Small intestine (tissue), 7 donors: ENCODE data around the gene RSKR. TPM values are rescaled to one million over a fixed set of nuclear protein-coding genes. Genes with fewer than 3 reads are reported as not detected.
"Not testable (repeated sequence)": the region's sequence is repeated elsewhere in the genome, so short reads cannot be mapped to it uniquely, and the experiment has no call there.

Source experiments
- DNase-seq, 2 donors: peaks; one replicate each; pipeline versions ENCODE4 v3.0.0 to v3.0.0-alpha.2; 2013
- FAIRE-seq: peaks from 2 replicates; lab custom pipeline; 2012; peaks lifted over from hg19 to GRCh38; lab: Jason Lieb, UNC
- H3K27ac ChIP-seq, 3 donors: one replicate each; pipeline ENCODE4 v1.5.1; 2013; ENCODE audit warnings: low read length in 2 of 3, mild to moderate bottlenecking in 2 of 3, control low read depth in 1 of 3, inconsistent platforms in 1 of 3, low read depth in 1 of 3, moderate library complexity in 1 of 3
- H3K27me3 ChIP-seq, 3 donors: one replicate each; pipeline ENCODE4 v1.6.1; 2013; ENCODE audit warnings: low read length in 3 of 3, inconsistent platforms in 1 of 3; ENCODE audit not compliant: control insufficient read depth in 3 of 3, insufficient read depth in 3 of 3
- H3K36me3 ChIP-seq, 3 donors: one replicate each; pipeline ENCODE4 v1.6.1; 2013; ENCODE audit warnings: low read length in 3 of 3, inconsistent platforms in 1 of 3, low read depth in 1 of 3, mild to moderate bottlenecking in 1 of 3, moderate library complexity in 1 of 3; ENCODE audit not compliant: control insufficient read depth in 3 of 3, insufficient read depth in 2 of 3
- H3K4me1 ChIP-seq, 3 donors: one replicate each; pipeline ENCODE4 v1.6.1; 2013; ENCODE audit warnings: low read length in 2 of 3, inconsistent platforms in 1 of 3, low read depth in 1 of 3, mild to moderate bottlenecking in 1 of 3, moderate library complexity in 1 of 3; ENCODE audit not compliant: control insufficient read depth in 3 of 3, insufficient read depth in 2 of 3
- H3K4me3 ChIP-seq, 3 donors: one replicate each; pipeline ENCODE4 v1.5.1; 2013; ENCODE audit warnings: low read length in 3 of 3, control low read depth in 1 of 3, inconsistent platforms in 1 of 3, low read depth in 1 of 3, mild to moderate bottlenecking in 1 of 3, moderate library complexity in 1 of 3
- H3K9me3 ChIP-seq, 2 donors: one replicate each; pipeline ENCODE4 v1.6.1; 2013; ENCODE audit warnings: low read depth in 1 of 2, low read length in 1 of 2; ENCODE audit not compliant: control insufficient read depth in 2 of 2, insufficient read depth in 1 of 2
- WGBS, 3 donors: extraction: QIAGEN DNeasy Blood & Tissue Kit; methylation state at CpG; one replicate each; pipeline ENCODE4 v1.1.7; 2013; 5-methylcytosine and 5-hydroxymethylcytosine counted together
- polyA plus RNA-seq, 4 donors: library from polyadenylated mRNA; stranded (reverse) in 3 of 4; unstranded in 1 of 4; fragments of 200-250 nt in 3 of 4; fragments of 120-200 nt in 1 of 4; gene quantifications; one replicate each; pipeline versions ENCODE4 v1.2.1 to v1.2.3, GENCODE V29; 2013
- donor health status: healthy with polysubstance abuse.
- donor health status: control.
- donor health status: control.
- donor health status: Bipolar disorder and iron deficiency.
- donor health status: healthy.

Gene RSKR
- polyA plus RNA-seq, 4 donors: 0.22 to 13.0 (median 1.9) TPM

GRCh38 chr17:28580959-28581358 lies 33.0 kb downstream of the RSKR start:
- no peak for FAIRE-seq
- peaks cover 0 to 12% (median 0%) of the 10 kb centered on the region in 3 donors for H3K4me1 ChIP-seq
- 97 to 100% (median 98%) methylated on average over 3 of the region's 3 CpGs for WGBS, 3 donors
- no peak overlapping the region for H3K4me3 ChIP-seq
- H3K9me3 ChIP-seq: no peaks in the 10 kb centered on the region
- no peaks in the 10 kb centered on the region for H3K27me3 ChIP-seq
- no peak for DNase-seq
- H3K36me3 ChIP-seq: peaks cover 8 to 54% (median 8%) of the 10 kb centered on the region in 3 donors
- no peak overlapping the region for H3K27ac ChIP-seq

GRCh38 chr17:28579526-28579925 lies 34.5 kb downstream of the RSKR start:
- no peak for DNase-seq
- no peaks in the 10 kb centered on the region for H3K27me3 ChIP-seq
- WGBS, 3 donors: 76 to 89% (median 77%) methylated on average over 4 of the region's 4 CpGs
- FAIRE-seq: no peak
- peaks cover 3 to 41% (median 5%) of the 10 kb centered on the region in 3 donors for H3K36me3 ChIP-seq
- H3K27ac ChIP-seq: no peak overlapping the region
- peaks cover 0 to 4% (median 0%) of the 10 kb centered on the region in 3 donors for H3K4me1 ChIP-seq
- no peaks in the 10 kb centered on the region for H3K9me3 ChIP-seq
- no peak overlapping the region for H3K4me3 ChIP-seq

- Histone ChIP-seq H3K4me3 (no peak overlapping the region), H3K9me3 (no peaks in the 10 kb centered on the region), H3K36me3 (peaks cover 0 to 34% (median 3%) of the 10 kb centered on the region in 3 donors), H3K27ac (no peak overlapping the region), H3K27me3 (no peaks in the 10 kb centered on the region), H3K4me1 (peaks cover 0 to 4% (median 0%) of the 10 kb centered on the region in 3 donors)
- no peak for FAIRE-seq
- no peak for DNase-seq
- 94 to 97% (median 96%) methylated on average over 8 of the region's 8 CpGs for WGBS, 3 donors
Measured at GRCh38 chr17:28578246-28579195, 35.5 kb downstream of the RSKR start.

GRCh38 chr17:28577466-28577824 lies 36.5 kb downstream of the RSKR start:
- WGBS, 3 donors: 94 to 97% (median 97%) methylated on average over 3 of the region's 3 CpGs
- no peak for FAIRE-seq

GRCh38 chr17:28576758-28577465 lies 37.1 kb downstream of the RSKR start, which contains the start of gene ALDOC:
Gene ALDOC (minus strand): TSS chr17:28576895. CDS start chr17:28575532, 1,363 bp downstream.
- H3K4me3 ChIP-seq: peak within 1 kb of the TSS in 2 of 3 donors; percentile 17 to 28
- DNase-seq (peak; percentile 97), FAIRE-seq (no peak)
- no peaks in the 10 kb centered on the region for H3K27me3 ChIP-seq
- WGBS, 3 donors: 3 to 7% (median 4%) methylated on average over 25 to 26 of the region's 26 CpGs
- H3K36me3 ChIP-seq: peaks cover 0 to 34% (median 0%) of the 10 kb centered on the region in 3 donors
- peak within 1 kb of the TSS in 1 of 3 donors; percentile 68 for H3K27ac ChIP-seq
- H3K9me3 ChIP-seq: no peaks in the 10 kb centered on the region
- peaks cover 0 to 14% (median 3%) of the 10 kb centered on the region in 3 donors for H3K4me1 ChIP-seq

More at GRCh38 chr17:28577466-28577824, 36.5 kb downstream of the RSKR start:
- Histone ChIP-seq H3K27me3 (no peaks in the 10 kb centered on the region), H3K27ac (peak overlapping the region in 1 of 3 donors; percentile 68), H3K9me3 (no peaks in the 10 kb centered on the region), H3K4me3 (no peak overlapping the region), H3K4me1 (peaks cover 0 to 9% (median 3%) of the 10 kb centered on the region in 3 donors), H3K36me3 (peaks cover 0 to 36% (median 0%) of the 10 kb centered on the region in 3 donors)
- no peak for DNase-seq

GRCh38 chr17:28576016-28576415 lies 38.0 kb downstream of the RSKR start:
- H3K36me3 ChIP-seq: peaks cover 0 to 31% (median 0%) of the 10 kb centered on the region in 3 donors
- not testable (repeated sequence) for FAIRE-seq, H3K27ac ChIP-seq, H3K4me3 ChIP-seq, H3K27me3 ChIP-seq, DNase-seq, H3K9me3 ChIP-seq
- peaks cover 0 to 16% (median 3%) of the 10 kb centered on the region in 3 donors for H3K4me1 ChIP-seq
- 64 to 70% (median 67%) methylated on average over 3 of the region's 3 CpGs for WGBS, 3 donors

GRCh38 chr17:28575126-28575795 lies 38.7 kb downstream of the RSKR start:
- peaks cover 0 to 31% (median 0%) of the 10 kb centered on the region in 3 donors for H3K36me3 ChIP-seq
- no peaks in the 10 kb centered on the region for H3K27me3 ChIP-seq
- WGBS, 3 donors: 92 to 95% (median 95%) methylated on average over 14 of the region's 14 CpGs
- H3K4me1 ChIP-seq: peaks cover 0 to 16% (median 3%) of the 10 kb centered on the region in 3 donors
- no peak overlapping the region for H3K27ac ChIP-seq
- H3K4me3 ChIP-seq: no peak overlapping the region
- DNase-seq (no peak), FAIRE-seq (no peak)
- H3K9me3 ChIP-seq: no peaks in the 10 kb centered on the region
